Fibroblast of villous mesenchyme (primary cell): ENCODE data around the gene SOX6. TPM values are rescaled to one million over a fixed set of nuclear protein-coding genes. Genes with fewer than 3 reads are reported as not detected.
"Not testable (repeated sequence)": the region's sequence is repeated elsewhere in the genome, so short reads cannot be mapped to it uniquely, and the experiment has no call there.

ENCODE experiments used
- DNase-seq: peaks from one replicate; pipeline ENCODE4 v3.0.0-alpha.2; 2010; ENCODE audit warnings: low read depth
- H3K4me3 ChIP-seq: 2 replicates; pipeline ENCODE4 v1.5.1; 2011; ENCODE audit warnings: low read depth, mild to moderate bottlenecking, low read length
- CTCF ChIP-seq: IDR thresholded peaks from 2 replicates; pipeline ENCODE4 v1.5.1; 2012; ENCODE audit warnings: low read depth, mild to moderate bottlenecking, low read length; ENCODE audit not compliant: insufficient read depth
- total RNA-seq: library from RNA; depleted of rRNA; stranded (reverse); fragments of >200 nt; gene quantifications from 2 replicates; pipeline ENCODE4 v1.2.3, GENCODE V29; 2012

The SOX6 gene
- total RNA-seq, 1 donor, result 22.0 TPM

DNA sequence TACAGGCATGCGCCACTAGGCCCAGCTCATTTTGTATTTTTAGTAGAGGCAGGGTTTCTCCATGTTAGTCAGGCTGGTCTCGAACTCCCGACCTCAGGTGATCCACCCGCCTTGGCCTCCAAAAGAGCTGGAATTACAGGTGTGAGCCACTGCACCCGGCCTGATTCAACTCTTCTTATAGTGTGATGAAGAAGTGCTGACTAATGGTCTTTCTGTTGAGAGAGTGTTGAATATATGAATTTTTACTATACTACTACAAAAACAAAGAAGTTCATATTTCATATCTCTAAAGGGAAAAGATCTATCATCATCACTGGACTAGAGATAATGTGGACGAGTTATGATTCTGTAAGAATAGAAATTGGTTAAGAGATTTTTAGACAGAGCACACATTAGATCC lies 320.1 kb downstream of the SOX6 start:
- no peak for DNase-seq
- TF ChIP-seq CTCF, result no peak
- no peak overlapping the region for H3K4me3 ChIP-seq

DNA sequence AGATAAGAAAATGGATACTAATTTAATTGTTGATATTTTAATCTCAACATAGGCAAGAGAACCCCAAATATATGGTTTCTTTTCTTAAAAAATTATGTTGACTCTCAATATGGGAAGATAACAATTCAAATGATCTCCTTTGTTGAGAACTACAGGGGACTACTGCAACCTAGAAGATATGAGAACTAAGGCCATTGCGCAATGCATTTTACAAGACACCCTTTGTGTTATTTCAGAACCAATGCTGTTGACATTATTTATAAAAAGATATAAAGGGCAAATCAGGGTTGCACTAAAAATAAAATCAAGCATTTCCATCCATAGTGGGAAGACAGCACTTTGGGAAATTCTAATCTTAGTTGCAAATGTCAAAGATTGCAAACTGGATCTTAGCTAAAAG lies 322.3 kb downstream of the SOX6 start:
- H3K4me3 ChIP-seq, result no peak overlapping the region
- peak; percentile 21 for DNase-seq
- no peak for TF ChIP-seq CTCF

DNA sequence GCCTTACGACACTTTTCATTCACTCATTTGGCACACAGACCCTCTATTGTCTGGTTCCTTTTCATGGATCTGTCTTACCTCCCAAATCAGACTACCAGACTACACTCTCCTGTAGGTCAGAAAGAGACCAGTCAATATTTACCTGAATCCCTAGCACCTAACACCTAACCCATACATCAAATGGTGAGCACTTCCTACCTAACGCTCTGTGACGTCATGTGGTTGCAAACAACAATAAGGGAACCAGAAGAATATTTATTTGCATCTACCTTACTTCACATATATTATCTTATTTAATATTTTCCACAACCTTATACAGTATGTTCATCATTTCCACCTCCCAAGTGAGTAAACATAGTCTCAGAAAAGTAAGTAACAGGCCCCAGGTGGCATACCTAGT lies 323.4 kb downstream of the SOX6 start:
- DNase-seq, result no peak
- no peak for TF ChIP-seq CTCF

GRCh38 chr11:16031210-16031609 lies 325.1 kb downstream of the SOX6 start:
- DNase-seq, result no peak
- TF ChIP-seq CTCF, result no peak
- no peak overlapping the region for H3K4me3 ChIP-seq

More for the DNA sequence above, 323.4 kb downstream of the SOX6 start:
- H3K4me3 ChIP-seq, result no peak overlapping the region

DNA sequence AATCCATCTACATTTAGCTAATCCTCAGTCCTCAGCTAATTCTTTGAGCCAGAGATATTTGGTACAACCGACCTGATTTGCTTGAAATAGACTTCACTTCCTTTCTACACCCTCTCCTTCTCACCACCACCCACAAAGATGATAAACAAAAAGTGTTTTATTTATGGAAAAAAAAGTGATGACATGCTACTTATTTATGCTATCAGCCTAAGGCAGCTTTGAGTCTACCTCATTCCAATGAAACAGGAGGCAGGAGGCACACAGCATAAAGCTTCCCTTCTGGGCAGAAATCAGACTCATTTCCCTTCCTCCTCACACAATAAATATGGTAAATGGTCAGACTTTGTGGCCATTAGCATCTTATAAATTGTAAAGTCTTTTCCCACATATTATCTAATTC lies 325.7 kb downstream of the SOX6 start:
- TF ChIP-seq CTCF, result no peak
- H3K4me3 ChIP-seq, result no peak overlapping the region
- peak; percentile 11 for DNase-seq

DNA sequence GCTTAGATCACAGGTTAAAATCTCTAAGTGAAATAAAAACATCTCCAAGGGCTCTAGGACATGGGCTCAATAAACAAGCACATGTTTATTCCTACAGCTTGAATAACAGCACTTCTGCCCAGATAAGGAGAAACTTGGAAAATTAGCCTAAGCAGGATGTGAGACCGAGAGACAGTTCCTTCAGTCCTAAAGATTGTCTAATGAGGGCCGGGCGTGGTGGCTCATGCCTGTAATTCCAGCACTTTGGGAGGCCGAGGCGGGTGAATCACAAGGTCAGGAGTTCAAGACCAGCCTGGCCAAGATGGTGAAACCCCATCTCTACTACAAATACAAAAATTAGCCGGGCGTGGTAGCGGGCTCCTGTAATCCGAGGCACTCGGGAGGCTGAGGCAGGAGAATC lies 327.2 kb downstream of the SOX6 start:
- DNase-seq, result peak; percentile 18
- H3K4me3 ChIP-seq, result not testable (repeated sequence)

GRCh38 chr11:16028419-16028818 lies 327.9 kb downstream of the SOX6 start:
- TF ChIP-seq CTCF, result no peak
- DNase-seq, result peak; percentile 51
- H3K4me3 ChIP-seq, result no peak overlapping the region
